K562 (cell line): ENCODE measurements around the gene RNF167. TPM values are rescaled to one million over a fixed set of nuclear protein-coding genes. Genes with fewer than 3 reads are reported as not detected.

Experiments used
- ATAC-seq: fragments of 200-7000 bp; cut with Tn5 transposase; 3 replicates; pipeline ENCODE4 v1.9.1; 2020; ENCODE audit warnings: moderate library complexity
- BruUV-seq: library from RNA; stranded (reverse); fragments of 400-500 nt; replicated peaks from 2 replicates; lab custom pipeline; 2021; lab: Mats Ljungman, UMichigan
- CTCF ChIA-PET: fragments of 300-600 bp; formaldehyde crosslinking; extraction: SDS; loops from one replicate; lab custom pipeline; 2021; ENCODE audit warnings: low intra/inter-chr PET ratio; lab: Yijun Ruan, JAX
- POLR2A ChIA-PET: fragments of 300-600, 350-650 bp; sonication (Branson Sonifier 250); formaldehyde crosslinking; extraction: SDS; loops from one replicate; lab custom pipeline; 2021; ENCODE audit warnings: antibody characterized with exemption, inconsistent platforms; lab: Yijun Ruan, JAX
- DNase-seq, 4 experiments: peaks; one replicate each; pipeline versions ENCODE4 v3.0.0 to v3.0.0-alpha.2; 2011 to 2018; ENCODE audit warnings: low spot score in 3 of 4, mixed read lengths in 3 of 4; ENCODE audit errors: extremely low read depth in 1 of 4
- FAIRE-seq: peaks from 2 replicates; lab custom pipeline; 2011; peaks lifted over from hg19 to GRCh38; lab: Jason Lieb, UNC
- H2AFZ ChIP-seq: 2 replicates; pipeline ENCODE4 v1.6.0; 2011; ENCODE audit warnings: low read depth, low read length, control low read depth, inconsistent platforms
- H3K27ac ChIP-seq: fragments of 200-600 bp; 3 replicates; pipeline ENCODE4 v1.8.0; 2011; ENCODE audit warnings: low read depth, mild to moderate bottlenecking, control low read depth, inconsistent platforms, low read length, moderate library complexity, mixed read lengths; ENCODE audit errors: extremely low read depth
- H3K27me3 ChIP-seq, 2 experiments: fragments of 300-600 bp in 1 of 2; 2 replicates in 1 of 2; 3 replicates in 1 of 2; pipeline versions ENCODE4 v1.6.0 to v1.8.0; 2011; ENCODE audit warnings: inconsistent platforms in 2 of 2, low read length in 2 of 2, mild to moderate bottlenecking in 1 of 2, mixed read lengths in 1 of 2, moderate library complexity in 1 of 2; ENCODE audit not compliant: control insufficient read depth in 2 of 2, insufficient read depth in 2 of 2
- H3K36me3 ChIP-seq: fragments of 300-600 bp; 3 replicates; pipeline ENCODE4 v1.8.0; 2011; ENCODE audit warnings: mild to moderate bottlenecking, low read length, inconsistent platforms; ENCODE audit not compliant: control insufficient read depth, insufficient read depth
- H3K4me1 ChIP-seq, 2 experiments: fragments of 200-600 bp in 1 of 2; replicated peaks in 1 of 2; 2 replicates in 1 of 2; 3 replicates in 1 of 2; pipeline versions ENCODE4 v1.5.1 to v1.8.0; 2011; ENCODE audit warnings: inconsistent platforms in 2 of 2, low read length in 2 of 2, mild to moderate bottlenecking in 1 of 2, mixed read lengths in 1 of 2, moderate library complexity in 1 of 2; ENCODE audit not compliant: control insufficient read depth in 2 of 2, insufficient read depth in 2 of 2
- H3K4me2 ChIP-seq: 2 replicates; pipeline ENCODE4 v1.6.1; 2011; ENCODE audit warnings: low read length, control low read depth, inconsistent platforms, mixed read lengths; ENCODE audit not compliant: insufficient read depth
- H3K4me3 ChIP-seq: fragments of 200-600 bp; sonication (generic), shearing (Covaris generic); 2 replicates; pipeline ENCODE4 v1.5.1; 2016; ENCODE audit warnings: control low read depth, inconsistent platforms
- H3K79me2 ChIP-seq: fragments of 200-600 bp; 3 replicates; pipeline ENCODE4 v1.8.0; 2011; ENCODE audit warnings: low read length, inconsistent platforms; ENCODE audit not compliant: control insufficient read depth, insufficient read depth
- H3K9ac ChIP-seq, 2 experiments: 2 replicates each; pipeline versions ENCODE4 v1.6.0 to v1.6.1; 2011; ENCODE audit warnings: low read depth in 2 of 2, low read length in 2 of 2, control low read depth in 1 of 2, inconsistent platforms in 1 of 2, mild to moderate bottlenecking in 1 of 2, mixed read lengths in 1 of 2; ENCODE audit not compliant: insufficient read depth in 1 of 2
- H3K9me1 ChIP-seq: one replicate; pipeline ENCODE4 v1.6.0; 2011; ENCODE audit warnings: inconsistent platforms, mild to moderate bottlenecking, low read length, moderate library complexity; ENCODE audit not compliant: control insufficient read depth, insufficient read depth
- H3K9me3 ChIP-seq: replicated peaks from 2 replicates; pipeline ENCODE4 v1.5.1; 2011; ENCODE audit warnings: low read depth, low read length, inconsistent platforms; ENCODE audit not compliant: control insufficient read depth, insufficient read depth
- H4K20me1 ChIP-seq: replicated peaks from 2 replicates; pipeline ENCODE4 v1.6.1; 2011; ENCODE audit warnings: low read length, inconsistent platforms, mixed read lengths; ENCODE audit not compliant: control insufficient read depth, insufficient read depth
- RBFOX2 ChIP-seq: fragments of 200-400 bp; formaldehyde crosslinking; IDR thresholded peaks from 2 replicates; pipeline ENCODE4 v1.6.1; 2017; ENCODE audit warnings: low read depth, mild to moderate bottlenecking, low read length, moderate library complexity
- TSC22D4 ChIP-seq: fragments of 450-650 bp; IDR thresholded peaks from 2 replicates; pipeline ENCODE4 v1.6.1; 2016; ENCODE audit warnings: missing genetic modification characterization, missing biosample characterization, control low read depth
- WGBS: fragments of 100-300 bp; shearing (Covaris generic); methylation state at CpG from one replicate; pipeline ENCODE4 v1.1.6; 2016; ENCODE audit warnings: low coverage, mixed read lengths; ENCODE audit not compliant: insufficient coverage; ENCODE audit errors: missing lambda C conversion rate; 5-methylcytosine and 5-hydroxymethylcytosine counted together
- in situ Hi-C: fragments of 300-500 bp; cut with MboI; formaldehyde crosslinking; loops from 4 replicates; pipeline ENCODE4 v1.15.0; 2018; ENCODE audit warnings: inconsistent platforms, mixed read lengths
- intact Hi-C: fragments of 100-400 bp; cut with micrococcal nuclease; formaldehyde crosslinking; loops from 2 replicates; pipeline ENCODE4 v1.14.2; 2022
- polyA plus RNA-seq, 8 experiments: library from polyadenylated mRNA; depleted of rRNA in 4 of 8; stranded (reverse) in 5 of 8; unstranded in 3 of 8; fragments of >200 nt; fragmentation: Nextera tagmentation in 2 of 8; fragmentation: Illumina TruSeq in 1 of 8; extraction: Ambion mirVana in 2 of 8; extraction: Trizol in 1 of 8; gene quantifications; 2 replicates each; pipeline versions ENCODE4 v1.2.1 to v1.2.3, GENCODE V29; 2011 to 2014; ENCODE audit warnings: inconsistent platforms in 1 of 8, missing spikeins in 1 of 8
- total RNA-seq, 7 experiments: library from RNA; depleted of rRNA in 6 of 7; stranded (reverse); fragments of >200 nt in 6 of 7; fragmentation: Illumina TruSeq in 2 of 7; extraction: Trizol in 2 of 7; gene quantifications; 2 replicates each; pipeline versions ENCODE4 v1.2.1 to v1.2.3, GENCODE V29; 2011 to 2021; ENCODE audit warnings: low replicate concordance in 1 of 7
- TF ChIP-seq, protein P1 (sequence below), 2 experiments: fragments of 450-650 bp; formaldehyde crosslinking in 1 of 2; IDR thresholded peaks; 2 replicates each; pipeline versions ENCODE4 v1.4.0 to v1.6.1; 2014 to 2020; ENCODE audit warnings: mild to moderate bottlenecking in 2 of 2, borderline replicate concordance in 1 of 2, low read depth in 1 of 2

RNF167 gene
- total and polyA plus RNA-seq, 9 of the 15 experiments (the other 6 are each of a cell fraction or from before 2014, with no cell fraction given), result 16.5 to 143 (median 45.5) TPM

- TF ChIP-seq, protein P1, sequence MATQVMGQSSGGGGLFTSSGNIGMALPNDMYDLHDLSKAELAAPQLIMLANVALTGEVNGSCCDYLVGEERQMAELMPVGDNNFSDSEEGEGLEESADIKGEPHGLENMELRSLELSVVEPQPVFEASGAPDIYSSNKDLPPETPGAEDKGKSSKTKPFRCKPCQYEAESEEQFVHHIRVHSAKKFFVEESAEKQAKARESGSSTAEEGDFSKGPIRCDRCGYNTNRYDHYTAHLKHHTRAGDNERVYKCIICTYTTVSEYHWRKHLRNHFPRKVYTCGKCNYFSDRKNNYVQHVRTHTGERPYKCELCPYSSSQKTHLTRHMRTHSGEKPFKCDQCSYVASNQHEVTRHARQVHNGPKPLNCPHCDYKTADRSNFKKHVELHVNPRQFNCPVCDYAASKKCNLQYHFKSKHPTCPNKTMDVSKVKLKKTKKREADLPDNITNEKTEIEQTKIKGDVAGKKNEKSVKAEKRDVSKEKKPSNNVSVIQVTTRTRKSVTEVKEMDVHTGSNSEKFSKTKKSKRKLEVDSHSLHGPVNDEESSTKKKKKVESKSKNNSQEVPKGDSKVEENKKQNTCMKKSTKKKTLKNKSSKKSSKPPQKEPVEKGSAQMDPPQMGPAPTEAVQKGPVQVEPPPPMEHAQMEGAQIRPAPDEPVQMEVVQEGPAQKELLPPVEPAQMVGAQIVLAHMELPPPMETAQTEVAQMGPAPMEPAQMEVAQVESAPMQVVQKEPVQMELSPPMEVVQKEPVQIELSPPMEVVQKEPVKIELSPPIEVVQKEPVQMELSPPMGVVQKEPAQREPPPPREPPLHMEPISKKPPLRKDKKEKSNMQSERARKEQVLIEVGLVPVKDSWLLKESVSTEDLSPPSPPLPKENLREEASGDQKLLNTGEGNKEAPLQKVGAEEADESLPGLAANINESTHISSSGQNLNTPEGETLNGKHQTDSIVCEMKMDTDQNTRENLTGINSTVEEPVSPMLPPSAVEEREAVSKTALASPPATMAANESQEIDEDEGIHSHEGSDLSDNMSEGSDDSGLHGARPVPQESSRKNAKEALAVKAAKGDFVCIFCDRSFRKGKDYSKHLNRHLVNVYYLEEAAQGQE (IDR thresholded peaks at IDR 0.05; ENCODE audit: borderline replicate concordance), result no peak
- TF ChIP-seq, protein P1 (CRISPR knock-in tag; IDR thresholded peaks at IDR 0.05; ENCODE audit: low read depth), result no peak
Measured at GRCh38 chr17:4971826-4972225, 31.8 kb downstream of the RNF167 start (continued).

- H3K27ac ChIP-seq, result no peak overlapping the region
- no peak for DNase-seq
- H3K9me3 ChIP-seq, result no peaks in the 10 kb centered on the region
- H3K4me2 ChIP-seq, result no peak overlapping the region
- H3K4me1 ChIP-seq, result peaks cover 17 to 21% of the 10 kb centered on the region in 2 experiments
- peaks cover 12% of the 10 kb centered on the region; the same call in 2 of the 3 replicates for H3K79me2 ChIP-seq
- ChIA-PET POLR2A (no interaction called here), CTCF (interaction anchor here (0.6 kb wide), 1 partner anchor 271 kb away, joined by 3 read pairs; no protein-coding TSS in a partner anchor)
- FAIRE-seq, result no peak
- H4K20me1 ChIP-seq, result no peaks in the 10 kb centered on the region
- H3K4me3 ChIP-seq, result no peak overlapping the region
- ATAC-seq, result no peak
- WGBS, result 84% methylated on average over 9 of the region's 12 CpGs
- BruUV-seq, result TSS peak; percentile 17
- peak overlapping the region in 1 of 2 experiments; percentile 45; a peak in 1 of 4 replicates for H3K9ac ChIP-seq
- in situ Hi-C loops, result no loop called here
- H3K27me3 ChIP-seq, result no peaks in the 10 kb centered on the region
- TF ChIP-seq RBFOX2 (0 out of 2 replicates have a peak, but pooled peaks have one; percentile 25), TSC22D4 (no peak)
- H2AFZ ChIP-seq, result no peak overlapping the region
- intact Hi-C loops, result no loop called here
- no peaks in the 10 kb centered on the region for H3K9me1 ChIP-seq
- peaks cover 74% of the 10 kb centered on the region; the same call in 2 of the 3 replicates for H3K36me3 ChIP-seq
Measured at GRCh38 chr17:4972322-4972721, 32.3 kb downstream of the RNF167 start.
